Left cardiac atrium (tissue), 4 donors: ENCODE results near the gene KLF5. TPM values are rescaled to one million over a fixed set of nuclear protein-coding genes. Genes with fewer than 3 reads are reported as not detected.

ENCODE experiments used
- ATAC-seq, 2 donors: fragments of 200-7000 bp; cut with Tn5 transposase; one replicate each; pipeline ENCODE4 v1.9.1; 2020; ENCODE audit warnings: mild to moderate bottlenecking in 2 of 2, moderate library complexity in 2 of 2
- DNase-seq: peaks from one replicate; pipeline ENCODE4 v3.0.0-alpha.2; 2020
- intact Hi-C, 2 donors: fragments of 100-400 bp; cut with DNase I; formaldehyde crosslinking; loops; one replicate each; pipeline versions ENCODE4 v1.14.1 to v1.15.1; 2022 to 2023
- total RNA-seq, 2 donors: library from RNA; stranded (reverse); fragmentation: NEBNext Ultra II Directional; extraction: Animal tissue kit (Norgen Biotek cat#: 25700); gene quantifications; one replicate each; pipeline ENCODE4 v1.2.1, GENCODE V29; 2021
- donor health status: DM: no; HTN: yes; CAD: no.
- donor health status: DM: no; HTN: yes; CAD: no; lungs with severe emphysema.
- donor health status: DM: yes; HTN: yes; CAD: no.
- donor health status: Dilated cardiomyopathy.

KLF5 gene
- total RNA-seq, 2 donors from 2014 or later: 0.73 to 0.82 TPM

DNA sequence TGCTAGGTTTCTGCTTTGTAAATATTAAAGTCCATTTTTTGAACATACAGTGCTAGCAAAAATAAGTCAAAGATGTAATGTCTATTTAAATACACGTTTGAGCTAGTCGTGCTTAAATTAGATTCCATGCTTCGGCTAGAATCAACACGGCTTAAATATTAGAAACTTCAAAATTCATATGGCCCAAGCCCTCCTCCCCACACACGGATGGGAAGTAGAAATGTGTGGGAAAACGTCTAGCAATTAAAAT lies 816 bp upstream of the KLF5 start:
- intact Hi-C loops: no loop called here
- DNase-seq: no peak
- no peak for ATAC-seq

DNA sequence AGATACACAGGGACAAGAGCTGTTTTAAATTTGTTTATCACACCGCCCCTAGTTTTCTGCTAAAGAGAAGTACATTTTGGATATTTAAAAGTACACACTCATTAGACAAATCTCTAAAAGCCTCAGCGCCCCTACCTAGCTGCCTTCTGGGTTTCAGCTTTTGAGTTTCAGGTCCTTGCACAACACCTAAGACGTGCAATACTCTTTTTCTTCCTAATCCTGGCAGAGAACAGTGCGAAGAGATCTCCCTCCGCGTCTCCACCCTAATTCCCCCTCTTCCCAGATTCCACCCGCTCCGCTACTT lies 421 bp upstream of the KLF5 start:
- no peak for DNase-seq
- intact Hi-C loops: no loop called here
- ATAC-seq: no peak

DNA sequence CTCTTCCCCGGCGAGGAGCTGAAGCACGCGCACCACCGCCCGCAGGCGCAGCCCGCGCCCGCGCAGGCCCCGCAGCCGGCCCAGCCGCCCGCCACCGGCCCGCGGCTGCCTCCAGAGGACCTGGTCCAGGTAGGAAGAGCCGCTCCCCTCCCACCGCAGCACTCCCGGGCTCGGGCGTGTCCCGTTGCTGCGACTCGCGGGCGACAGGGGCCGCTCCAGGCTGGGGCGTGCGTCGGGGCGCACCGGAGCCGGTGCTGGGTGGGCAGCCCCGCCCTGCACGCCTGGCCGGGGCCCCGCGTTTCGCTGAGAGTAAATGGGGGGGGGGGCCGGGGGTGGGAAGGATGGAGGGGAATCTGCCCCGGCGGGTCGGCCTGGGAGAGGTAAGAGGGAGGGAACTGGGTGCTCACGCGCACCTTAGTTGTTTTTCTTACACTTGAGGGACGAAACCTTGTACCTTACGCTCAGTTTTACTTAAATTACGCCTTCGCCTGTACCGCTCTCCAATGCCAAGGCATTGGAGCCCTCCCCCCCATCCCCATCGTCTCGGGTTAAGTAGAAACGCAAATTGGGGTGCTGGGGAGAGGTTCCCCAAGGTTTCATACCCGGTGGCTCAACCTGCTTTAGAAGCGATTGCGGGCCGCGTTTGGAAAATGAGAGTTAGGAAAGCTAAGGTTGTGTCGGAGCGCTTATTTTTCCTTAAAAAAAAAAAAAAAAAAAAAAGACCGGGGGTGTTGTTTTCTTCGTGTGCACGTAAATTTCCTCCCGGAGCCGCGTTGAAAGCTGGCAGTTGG lies 850 bp downstream of the KLF5 start:
- ATAC-seq: peak; percentile 7 to 44
- intact Hi-C loops: no loop called here
- peak; percentile 40 for DNase-seq

DNA sequence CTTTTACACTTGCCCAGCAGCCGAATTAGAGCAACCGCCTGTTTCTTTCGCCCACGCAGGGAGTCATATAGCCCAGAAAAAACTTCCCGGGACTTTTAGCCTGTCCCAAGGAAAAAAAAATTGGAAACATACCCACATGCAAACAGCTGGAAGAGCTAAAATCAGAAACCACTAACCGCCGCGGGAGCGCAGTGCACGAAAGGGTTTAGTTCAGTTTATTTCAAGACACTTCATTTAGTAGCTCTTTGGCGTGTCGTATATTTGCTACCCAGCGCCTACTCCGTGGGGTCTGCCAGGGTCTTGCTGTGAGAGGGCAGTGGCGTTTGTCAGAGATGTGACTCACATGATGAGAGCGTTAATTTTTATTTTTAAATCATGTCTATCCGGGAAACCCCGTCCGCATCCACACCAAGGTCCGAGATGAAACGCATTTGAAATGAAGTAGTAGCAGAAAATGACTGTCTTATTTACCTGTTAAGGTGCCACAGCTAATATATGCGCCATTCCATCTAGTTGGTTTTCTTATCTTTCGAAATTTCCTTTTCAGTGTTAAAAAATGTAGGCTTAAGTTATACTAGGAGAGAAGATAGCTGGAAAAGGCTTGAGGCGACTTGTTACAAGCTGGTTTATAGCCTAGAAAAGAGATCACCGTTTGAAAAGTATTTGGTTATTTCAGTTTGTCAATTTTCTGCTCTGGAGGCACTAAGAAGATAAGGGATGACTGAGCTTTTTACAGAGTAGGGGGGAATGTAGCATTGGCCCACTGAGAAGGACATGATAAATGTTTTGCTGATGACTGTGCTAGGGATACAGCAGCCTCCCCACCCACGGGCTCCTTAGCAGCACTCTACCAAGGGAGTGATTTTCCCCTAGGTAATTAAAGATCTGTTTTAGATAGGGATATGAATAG lies 1.7 kb downstream of the KLF5 start:
- DNase-seq (peak; percentile 34), ATAC-seq (peak in 1 of 2 donors; percentile 13)
- intact Hi-C loops: no loop called here

DNA sequence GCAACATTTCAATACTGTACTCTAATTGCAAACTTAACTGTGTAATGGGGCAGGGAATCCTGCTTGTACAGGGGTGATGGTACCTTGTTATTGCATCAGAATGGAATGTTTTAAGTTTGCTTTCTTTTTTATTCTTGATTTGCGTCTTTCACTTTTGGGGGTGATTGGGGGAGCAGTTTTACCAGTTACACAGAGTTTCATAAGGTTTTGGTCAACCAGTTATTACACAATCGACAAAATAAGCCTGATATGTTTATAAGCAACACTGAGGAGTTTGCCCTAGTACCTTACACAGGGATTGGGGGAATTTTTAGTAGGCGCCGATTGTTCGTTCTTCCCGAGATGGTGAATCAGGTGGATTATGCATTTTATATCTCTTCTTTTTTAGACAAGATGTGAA lies 2.7 kb downstream of the KLF5 start:
- intact Hi-C loops: no loop called here

DNA sequence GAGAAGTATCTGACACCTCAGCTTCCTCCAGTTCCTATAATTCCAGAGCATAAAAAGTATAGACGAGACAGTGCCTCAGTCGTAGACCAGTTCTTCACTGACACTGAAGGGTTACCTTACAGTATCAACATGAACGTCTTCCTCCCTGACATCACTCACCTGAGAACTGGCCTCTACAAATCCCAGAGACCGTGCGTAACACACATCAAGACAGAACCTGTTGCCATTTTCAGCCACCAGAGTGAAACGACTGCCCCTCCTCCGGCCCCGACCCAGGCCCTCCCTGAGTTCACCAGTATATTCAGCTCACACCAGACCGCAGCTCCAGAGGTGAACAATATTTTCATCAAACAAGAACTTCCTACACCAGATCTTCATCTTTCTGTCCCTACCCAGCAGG lies 3.1 kb downstream of the KLF5 start:
- intact Hi-C loops: no loop called here
- DNase-seq: no peak
- ATAC-seq: no peak

More for the DNA sequence above, 2.7 kb downstream of the KLF5 start:
- DNase-seq (no peak), ATAC-seq (no peak)

DNA sequence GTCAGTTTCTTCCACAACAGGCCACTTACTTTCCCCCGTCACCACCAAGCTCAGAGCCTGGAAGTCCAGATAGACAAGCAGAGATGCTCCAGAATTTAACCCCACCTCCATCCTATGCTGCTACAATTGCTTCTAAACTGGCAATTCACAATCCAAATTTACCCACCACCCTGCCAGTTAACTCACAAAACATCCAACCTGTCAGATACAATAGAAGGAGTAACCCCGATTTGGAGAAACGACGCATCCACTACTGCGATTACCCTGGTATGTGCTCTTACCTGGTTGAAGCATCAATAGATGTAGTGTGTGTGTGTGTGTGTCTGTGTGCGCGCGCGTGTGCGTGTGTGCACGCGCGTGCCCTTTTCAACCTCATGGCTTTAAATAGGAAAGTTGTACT lies 3.7 kb downstream of the KLF5 start:
- no peak for ATAC-seq
- DNase-seq: no peak
- intact Hi-C loops: no loop called here

DNA sequence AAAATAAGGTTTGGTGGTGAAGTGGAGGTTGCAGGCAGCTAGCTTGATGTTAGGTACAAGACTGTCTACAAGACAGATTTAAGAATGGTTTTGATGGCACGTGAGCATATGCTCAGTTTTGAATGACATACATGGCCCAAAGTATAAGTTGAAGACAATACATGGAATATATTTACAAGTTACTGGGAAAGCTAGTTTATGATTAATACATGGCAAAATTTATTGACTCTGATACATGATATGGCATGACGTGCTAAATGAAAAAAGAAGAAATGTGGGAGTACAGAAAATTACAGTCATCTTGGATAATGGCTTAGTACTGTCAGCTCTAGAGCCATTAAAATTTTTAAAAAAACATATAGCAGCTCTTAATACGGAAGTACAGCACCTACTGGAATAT lies 4.4 kb downstream of the KLF5 start:
- no peak for DNase-seq
- no peak for ATAC-seq

DNA sequence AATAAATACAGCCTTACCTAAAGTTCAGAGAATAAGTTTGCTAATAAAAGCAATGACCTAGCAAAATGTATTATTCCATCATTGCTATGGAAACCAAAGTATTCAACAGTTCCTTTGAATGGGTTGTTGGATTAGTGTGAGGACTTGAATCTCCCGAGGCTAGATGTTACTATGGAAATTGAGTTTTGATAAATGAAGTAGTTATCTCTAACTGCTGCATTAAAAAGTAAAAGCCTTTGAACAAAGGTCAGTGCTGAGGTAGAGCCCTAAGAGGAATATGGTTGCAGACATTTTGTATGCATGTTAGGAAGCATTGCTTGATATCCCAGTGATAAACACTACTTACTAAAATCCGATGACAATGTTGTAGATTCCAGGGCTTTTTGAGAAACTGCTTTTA lies 6.2 kb downstream of the KLF5 start:
- DNase-seq (no peak), ATAC-seq (no peak)
- intact Hi-C loops: no loop called here

More for the DNA sequence above, 4.4 kb downstream of the KLF5 start:
- intact Hi-C loops: no loop called here

DNA sequence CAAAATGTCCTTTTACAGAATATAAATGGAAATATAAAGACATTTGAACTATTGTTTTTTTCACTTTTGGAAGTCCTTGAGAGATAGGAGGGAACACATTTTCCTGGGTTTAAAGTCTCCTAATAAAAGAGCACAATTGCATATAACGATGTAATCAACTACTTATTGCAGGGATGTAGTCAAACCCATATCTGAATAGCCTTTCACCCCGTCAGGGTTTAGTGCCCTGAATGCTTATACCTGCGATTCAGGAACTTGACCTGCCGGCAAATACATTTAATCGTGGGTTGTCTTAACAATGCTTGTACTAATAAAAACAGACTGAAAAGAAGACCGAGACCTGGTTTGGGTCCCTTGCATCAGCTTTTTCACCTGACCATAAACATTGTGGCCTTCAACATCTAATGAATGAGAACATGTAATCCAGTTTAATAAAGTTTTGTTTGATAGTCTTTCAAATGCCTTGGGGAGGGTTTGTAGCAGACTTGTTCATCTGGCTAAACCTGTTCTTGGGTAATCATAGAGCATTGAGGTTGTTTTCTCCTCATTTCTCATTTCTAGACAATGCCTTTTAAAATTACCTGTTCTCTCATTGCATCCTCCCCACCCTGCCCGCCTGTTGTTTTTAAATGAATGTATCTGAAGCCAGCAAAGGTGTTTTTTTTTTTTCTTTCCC lies 7.0 kb downstream of the KLF5 start:
- intact Hi-C loops: no loop called here

DNA sequence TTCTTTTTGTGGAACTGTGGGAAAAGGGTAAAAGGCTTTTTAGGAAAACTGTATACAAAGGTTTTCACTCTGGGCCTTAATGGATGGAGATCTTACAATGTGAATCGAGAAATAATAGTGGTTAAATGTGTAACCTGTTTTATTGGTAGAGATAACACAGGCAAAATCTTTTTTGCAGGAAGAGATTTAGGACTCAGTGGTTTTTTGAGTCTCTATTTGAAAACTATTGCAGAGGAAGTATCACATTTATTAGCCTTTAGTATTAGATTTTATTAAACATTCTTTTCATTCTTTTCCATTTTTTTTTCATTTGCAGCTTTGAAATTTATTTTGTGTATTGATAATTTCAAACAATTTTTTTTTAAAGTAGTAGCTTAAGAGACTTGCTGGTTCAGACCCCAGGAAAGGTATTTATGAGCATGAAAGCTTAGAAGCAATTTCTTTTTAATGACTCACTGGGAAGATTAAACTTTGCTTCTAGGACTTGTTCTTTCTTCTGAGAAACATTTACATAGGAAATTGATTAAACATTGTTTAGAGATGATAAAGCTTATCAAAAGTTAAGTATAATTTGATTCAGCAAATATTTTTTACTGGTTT lies 10.5 kb downstream of the KLF5 start:
- DNase-seq: no peak
- ATAC-seq: no peak
- intact Hi-C loops: no loop called here

More for the DNA sequence above, 7.0 kb downstream of the KLF5 start:
- no peak for ATAC-seq
- no peak for DNase-seq

DNA sequence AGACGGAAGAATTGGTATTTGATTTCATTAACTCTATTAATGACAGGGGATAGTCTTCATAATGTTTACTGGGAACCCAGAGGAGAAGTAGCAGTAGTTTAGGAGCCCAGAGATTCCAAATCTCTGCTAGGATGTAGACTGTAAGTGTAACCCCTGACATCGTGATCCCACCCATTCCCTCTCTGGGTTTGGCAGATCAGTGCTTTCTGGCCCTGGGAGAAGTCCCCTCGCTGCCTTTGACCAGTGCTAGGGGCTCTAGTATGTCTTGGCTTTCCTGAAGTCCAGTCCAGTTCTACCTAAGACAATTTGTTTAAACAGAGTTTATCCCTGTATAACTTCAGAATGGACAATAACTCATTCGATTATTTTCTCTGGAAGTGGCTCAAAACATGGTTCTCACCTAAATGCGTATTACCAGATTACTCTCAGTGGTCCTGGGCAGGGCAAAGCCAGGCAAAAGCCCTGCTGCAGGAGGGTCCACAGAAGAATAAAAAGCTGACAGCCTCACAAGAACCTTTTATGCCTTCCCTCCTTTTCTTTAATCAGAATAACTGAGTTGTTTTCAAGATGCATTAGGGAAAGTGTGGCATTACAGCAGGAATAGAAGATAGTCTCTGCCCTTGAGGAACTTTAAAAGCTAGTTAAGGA lies 11.8 kb downstream of the KLF5 start:
- intact Hi-C loops: no loop called here
- DNase-seq: no peak
- no peak for ATAC-seq

DNA sequence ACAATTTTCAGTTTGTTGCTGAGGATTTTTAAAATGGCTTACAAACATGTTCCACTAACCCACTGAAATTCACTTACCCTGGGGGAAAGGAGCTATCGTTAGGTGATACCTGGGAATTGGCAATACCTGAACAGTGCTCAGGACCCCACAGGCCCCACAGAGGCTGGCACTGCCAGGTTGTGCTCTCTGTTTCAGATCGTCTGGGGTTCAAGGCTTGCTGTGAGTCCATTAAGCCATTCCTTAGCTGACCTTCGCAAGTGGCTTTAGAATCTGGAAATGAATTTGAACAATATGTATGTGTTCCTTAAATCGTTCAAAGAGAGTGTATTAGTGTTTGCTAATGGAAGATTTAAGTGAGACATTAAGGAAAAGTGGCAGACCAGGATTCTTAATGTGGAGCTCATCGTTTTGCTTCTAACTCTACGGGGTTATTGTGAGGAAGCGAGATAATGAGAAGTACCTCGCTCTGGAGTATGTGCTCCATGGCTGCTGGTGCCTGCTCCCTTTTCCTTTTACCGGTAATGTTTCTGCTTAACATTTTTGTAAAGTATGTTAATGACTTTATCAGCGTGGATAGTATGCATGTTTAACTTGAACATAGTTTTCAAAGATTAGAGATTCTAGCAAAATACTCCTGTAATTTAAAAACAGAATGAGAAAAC lies 13.6 kb downstream of the KLF5 start:
- intact Hi-C loops: no loop called here
- ATAC-seq: peak in 1 of 2 donors; percentile 19
- no peak for DNase-seq

DNA sequence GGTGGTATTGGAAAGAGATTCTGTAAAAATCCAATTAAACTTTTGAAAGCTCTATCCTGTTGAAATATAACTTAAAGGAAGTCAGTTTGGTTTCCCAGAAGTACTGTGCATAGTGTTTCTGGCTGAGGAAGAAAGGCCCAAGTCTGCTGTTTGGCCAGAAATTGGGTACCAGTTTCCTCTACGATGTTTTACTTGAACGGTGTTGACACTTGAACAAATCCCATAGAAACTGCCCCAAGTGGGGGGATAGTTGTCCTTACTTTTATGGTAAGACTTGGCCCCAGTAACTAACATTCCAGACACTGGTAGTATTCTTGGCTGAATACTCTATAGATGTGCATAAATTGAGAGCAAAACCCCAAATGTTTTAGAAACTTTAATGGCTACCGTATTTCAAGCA lies 14.2 kb downstream of the KLF5 start:
- DNase-seq (no peak), ATAC-seq (no peak)
- intact Hi-C loops: no loop called here

DNA sequence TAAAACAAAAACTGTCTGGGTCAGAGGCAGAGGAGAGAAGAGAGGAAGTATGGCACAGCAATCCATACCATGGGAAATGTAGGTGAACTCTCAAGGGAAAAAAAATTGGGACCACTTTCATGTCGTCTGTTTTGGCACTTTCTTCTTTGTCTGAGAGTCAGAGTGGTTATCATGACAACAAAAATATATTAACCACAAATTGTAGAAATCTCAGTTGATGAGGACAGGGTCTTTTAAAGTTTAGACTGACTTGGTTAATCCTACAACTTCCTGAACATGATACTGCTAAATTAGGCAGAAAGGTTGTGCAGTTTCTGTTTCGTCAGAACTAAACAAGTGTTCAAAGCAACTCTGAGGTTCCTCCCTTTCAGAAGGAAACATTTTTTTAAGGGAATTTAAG lies 15.2 kb downstream of the KLF5 start:
- intact Hi-C loops: no loop called here
- ATAC-seq: no peak
- no peak for DNase-seq

DNA sequence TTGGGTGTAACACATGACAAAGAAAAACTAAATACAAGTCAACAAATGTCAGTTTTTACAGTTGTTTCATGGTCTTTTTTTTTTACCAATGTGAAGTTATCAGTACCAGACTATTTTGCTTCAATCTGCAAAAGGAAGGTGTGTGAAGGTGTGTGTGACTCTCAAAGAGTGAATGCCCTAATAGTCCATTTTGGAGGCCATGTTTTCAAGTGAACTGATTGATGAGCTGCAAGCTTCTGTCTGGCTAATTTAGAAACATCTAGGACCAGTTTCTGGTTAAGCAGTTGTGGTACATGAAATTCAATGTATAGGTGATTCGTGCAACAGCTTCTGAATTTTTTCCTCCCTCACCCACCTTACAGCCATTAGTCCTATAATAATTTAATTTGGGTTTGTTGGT lies 16.1 kb downstream of the KLF5 start:
- intact Hi-C loops: no loop called here

DNA sequence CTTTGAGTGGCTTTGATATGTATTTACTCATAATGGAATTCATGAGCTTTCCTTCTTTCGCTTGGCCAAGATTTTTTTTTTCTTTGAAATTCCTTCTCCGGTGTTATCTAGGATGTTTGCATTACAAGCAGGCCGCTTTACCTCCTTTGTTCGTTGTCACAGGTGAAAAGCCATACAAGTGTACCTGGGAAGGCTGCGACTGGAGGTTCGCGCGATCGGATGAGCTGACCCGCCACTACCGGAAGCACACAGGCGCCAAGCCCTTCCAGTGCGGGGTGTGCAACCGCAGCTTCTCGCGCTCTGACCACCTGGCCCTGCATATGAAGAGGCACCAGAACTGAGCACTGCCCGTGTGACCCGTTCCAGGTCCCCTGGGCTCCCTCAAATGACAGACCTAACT lies 16.7 kb downstream of the KLF5 start:
- ATAC-seq (no peak), DNase-seq (no peak)
- intact Hi-C loops: no loop called here

More for the DNA sequence above, 16.1 kb downstream of the KLF5 start:
- DNase-seq (no peak), ATAC-seq (no peak)

DNA sequence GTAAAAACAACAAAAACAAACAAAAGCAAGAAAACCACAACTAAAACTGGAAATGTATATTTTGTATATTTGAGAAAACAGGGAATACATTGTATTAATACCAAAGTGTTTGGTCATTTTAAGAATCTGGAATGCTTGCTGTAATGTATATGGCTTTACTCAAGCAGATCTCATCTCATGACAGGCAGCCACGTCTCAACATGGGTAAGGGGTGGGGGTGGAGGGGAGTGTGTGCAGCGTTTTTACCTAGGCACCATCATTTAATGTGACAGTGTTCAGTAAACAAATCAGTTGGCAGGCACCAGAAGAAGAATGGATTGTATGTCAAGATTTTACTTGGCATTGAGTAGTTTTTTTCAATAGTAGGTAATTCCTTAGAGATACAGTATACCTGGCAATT lies 17.1 kb downstream of the KLF5 start:
- DNase-seq: no peak
- intact Hi-C loops: no loop called here
- ATAC-seq: no peak

DNA sequence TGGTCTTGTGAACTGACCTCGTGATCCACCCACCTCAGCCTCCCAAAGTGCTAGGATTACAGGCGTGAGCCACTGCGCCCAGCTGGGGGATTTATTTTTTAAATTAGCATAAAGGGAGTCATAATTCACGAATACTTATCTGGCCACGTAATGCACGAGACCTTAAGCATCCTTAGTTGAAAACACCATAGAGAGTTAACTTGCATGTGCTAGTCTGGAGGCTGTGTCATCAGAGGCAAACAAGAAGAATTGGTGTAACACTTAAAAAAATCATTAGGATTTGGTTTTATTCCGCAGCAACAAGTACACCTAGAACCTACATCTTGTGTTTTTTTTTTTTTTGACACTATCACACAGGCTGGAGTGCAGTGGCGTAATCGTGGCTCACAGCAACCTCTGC lies 19.1 kb downstream of the KLF5 start:
- DNase-seq (no peak), ATAC-seq (no peak)
- intact Hi-C loops: no loop called here
